GM08714 (cell line): ENCODE measurements around the gene PCSK6.

Source experiments
- H3K4me3 ChIP-seq: fragments of 200-500 bp; sonication (Bioruptor generic); 2 replicates; pipeline ENCODE4 v1.5.1; 2014; ENCODE audit warnings: mild to moderate bottlenecking, low read length, inconsistent platforms
- ZNF274 ChIP-seq: IDR thresholded peaks from 2 replicates; pipeline ENCODE4 v1.6.1; 2012; ENCODE audit warnings: mild to moderate bottlenecking, low read depth, low read length

Gene PCSK6

GRCh38 chr15:101489237-101489598 is 289 bp downstream of the PCSK6 start:
- no peak overlapping the region; the same call in 1 of the 2 replicates for H3K4me3 ChIP-seq
- no peak for TF ChIP-seq ZNF274

GRCh38 chr15:101488300-101489164 is 975 bp downstream of the PCSK6 start:
- peak overlapping the region; percentile 18; the same call in 1 of the 2 replicates for H3K4me3 ChIP-seq
- TF ChIP-seq ZNF274: no peak

DNA sequence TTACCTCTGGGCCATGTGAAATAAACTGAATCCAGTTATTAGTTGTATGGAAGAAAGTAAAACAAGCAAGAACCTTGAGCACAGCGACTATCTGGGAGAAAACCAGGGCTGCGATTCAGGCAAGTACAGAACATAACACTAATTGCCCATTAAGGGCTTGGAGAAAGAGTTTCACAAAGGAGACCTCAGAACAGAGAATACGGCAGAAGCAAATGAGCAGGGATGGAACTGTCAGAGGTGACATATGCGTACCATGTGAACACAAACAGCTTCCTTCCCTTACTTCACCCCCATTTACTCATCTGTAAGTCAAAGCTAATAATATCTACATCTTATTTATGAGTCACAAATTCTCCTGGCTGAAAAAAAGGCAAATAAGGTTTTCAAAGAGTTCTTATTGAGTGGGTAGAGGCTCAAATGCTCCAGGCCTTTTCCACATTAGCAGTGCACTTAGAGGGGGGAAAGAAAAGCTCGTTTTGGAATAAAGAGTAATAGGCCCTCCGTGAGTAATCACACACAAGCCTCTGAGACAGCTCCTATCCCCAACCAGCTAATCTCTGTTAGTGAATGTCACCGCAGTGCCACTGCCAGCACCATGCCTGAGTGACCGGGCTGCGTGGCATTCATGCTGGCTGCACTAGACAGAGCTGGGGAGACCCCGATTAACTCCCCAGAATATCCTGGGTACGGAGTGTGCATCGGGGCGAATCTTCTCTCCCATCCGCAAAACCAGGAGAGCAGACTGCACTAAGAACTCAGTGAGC is 2.6 kb downstream of the PCSK6 start:
- no peak for TF ChIP-seq ZNF274
- H3K4me3 ChIP-seq: no peak overlapping the region

DNA sequence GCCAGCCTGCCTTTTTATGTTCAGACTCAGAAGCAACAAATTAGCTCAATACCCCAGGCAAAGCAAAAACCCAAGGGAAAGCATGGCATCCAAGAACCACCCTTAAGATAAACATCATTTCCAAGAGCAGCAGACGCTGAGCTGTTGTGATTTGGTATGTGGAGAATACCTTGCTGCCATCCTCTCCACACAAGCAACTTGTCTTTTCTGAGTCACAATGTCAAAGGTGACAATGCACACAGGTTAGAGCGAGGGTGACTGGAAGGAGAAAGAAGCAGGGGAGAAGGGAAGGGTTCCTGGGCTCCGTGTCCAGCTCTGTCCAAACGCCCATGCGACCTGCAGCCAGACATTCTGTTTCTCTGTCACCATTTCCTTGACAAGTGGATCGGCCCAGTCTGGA is 6.0 kb downstream of the PCSK6 start:
- TF ChIP-seq ZNF274: no peak
- H3K4me3 ChIP-seq: no peak overlapping the region

GRCh38 chr15:101482526-101483371 is 6.8 kb downstream of the PCSK6 start:
- no peak overlapping the region for H3K4me3 ChIP-seq
- no peak for TF ChIP-seq ZNF274

GRCh38 chr15:101481917-101482525 is 7.5 kb downstream of the PCSK6 start:
- no peak for TF ChIP-seq ZNF274
- H3K4me3 ChIP-seq: no peak overlapping the region

- no peak for TF ChIP-seq ZNF274
- H3K4me3 ChIP-seq: no peak overlapping the region
Measured at GRCh38 chr15:101481381-101481705, 8.2 kb downstream of the PCSK6 start.

GRCh38 chr15:101480613-101481380 is 8.7 kb downstream of the PCSK6 start:
- H3K4me3 ChIP-seq: no peak overlapping the region
- TF ChIP-seq ZNF274: no peak

DNA sequence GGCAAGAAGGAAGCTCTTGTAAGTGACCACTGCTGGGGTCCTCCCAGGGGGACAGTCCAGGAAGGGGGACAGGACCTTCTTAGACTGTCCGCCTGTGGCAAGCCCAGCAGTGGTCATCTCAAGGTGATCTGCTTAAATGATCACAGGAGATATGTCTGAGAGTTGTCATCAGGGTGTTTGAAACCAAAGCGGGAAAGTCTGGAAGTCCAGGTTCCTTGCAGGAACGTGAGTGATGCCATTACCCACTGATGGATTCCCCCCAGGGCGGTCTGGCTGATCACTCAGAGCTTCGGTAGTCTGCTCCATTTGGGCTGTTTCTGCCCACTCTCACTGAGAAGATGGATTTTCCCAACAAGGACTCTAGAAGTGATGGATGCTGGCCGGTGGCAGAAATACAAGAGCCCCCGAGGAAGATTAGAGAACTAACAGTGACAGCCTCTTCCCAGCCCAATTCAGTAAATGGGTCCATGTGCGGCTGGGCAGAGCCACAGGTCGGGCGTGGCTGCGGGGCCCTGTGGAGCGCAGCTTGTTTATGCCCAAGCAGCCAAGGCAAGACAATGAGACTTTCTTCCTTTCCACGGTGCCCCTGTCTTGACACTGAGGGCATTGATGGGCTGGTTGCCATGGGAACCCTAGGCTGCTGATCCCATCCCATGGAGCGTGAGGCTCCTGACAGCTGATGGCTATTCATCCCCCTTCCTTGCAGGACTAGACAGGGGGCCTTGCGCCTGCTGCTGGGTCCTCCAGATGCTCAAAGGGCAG is 9.5 kb downstream of the PCSK6 start:
- no peak overlapping the region for H3K4me3 ChIP-seq
- no peak for TF ChIP-seq ZNF274

GRCh38 chr15:101479342-101479845 is 10.1 kb downstream of the PCSK6 start:
- TF ChIP-seq ZNF274: no peak
- H3K4me3 ChIP-seq: no peak overlapping the region

- no peak for TF ChIP-seq ZNF274
- H3K4me3 ChIP-seq: no peak overlapping the region
Measured at GRCh38 chr15:101478701-101479341, 10.7 kb downstream of the PCSK6 start.

- no peak overlapping the region for H3K4me3 ChIP-seq
- no peak for TF ChIP-seq ZNF274
Measured at GRCh38 chr15:101477851-101478362, 11.6 kb downstream of the PCSK6 start.
